ENCODE data around the gene JSRP1. TPM values are rescaled to one million over a fixed set of nuclear protein-coding genes. Genes with fewer than 3 reads are reported as not detected.

JSRP1 gene
- total RNA-seq, 1 donor from 2014 or later = 0.42 TPM

- Mint-ChIP-seq H3K9me3 (ENCODE audit: low read depth) (no peaks in the 10 kb centered on the region), H3K36me3 (ENCODE audit: low read depth) (peaks cover 3% of the 10 kb centered on the region), H3K27ac (ENCODE audit: unreplicated experiment) (no peak overlapping the region), H3K4me3 (ENCODE audit: unreplicated experiment) (no peak overlapping the region), H3K4me1 (ENCODE audit: low read depth) (peaks cover 16% of the 10 kb centered on the region), H3K27me3 (ENCODE audit: low read depth) (no peaks in the 10 kb centered on the region)
- TF ChIP-seq CTCF (IDR thresholded peaks at IDR 0.05) = no peak
- no peak for DNase-seq (ENCODE audit: low spot score)
These were observed 24.5 kb upstream of the JSRP1 start for GRCh38 chr19:2280633-2281264.

- Mint-ChIP-seq H3K27ac (ENCODE audit: unreplicated experiment) (no peak overlapping the region), H3K27me3 (ENCODE audit: low read depth) (no peaks in the 10 kb centered on the region), H3K9me3 (ENCODE audit: low read depth) (no peaks in the 10 kb centered on the region), H3K36me3 (ENCODE audit: low read depth) (peaks cover 6% of the 10 kb centered on the region), H3K4me3 (ENCODE audit: unreplicated experiment) (no peak overlapping the region), H3K4me1 (ENCODE audit: low read depth) (peaks cover 30% of the 10 kb centered on the region)
- TF ChIP-seq CTCF (IDR thresholded peaks at IDR 0.05) = no peak
- DNase-seq (ENCODE audit: low spot score) = no peak
These were observed 22.4 kb upstream of the JSRP1 start for GRCh38 chr19:2278459-2279158.

GRCh38 chr19:2277138-2277537 lies 20.9 kb upstream of the JSRP1 start:
- Mint-ChIP-seq H3K4me1 (ENCODE audit: low read depth) (peaks cover 32% of the 10 kb centered on the region), H3K27ac (ENCODE audit: unreplicated experiment) (no peak overlapping the region), H3K27me3 (ENCODE audit: low read depth) (no peaks in the 10 kb centered on the region), H3K9me3 (ENCODE audit: low read depth) (no peaks in the 10 kb centered on the region), H3K4me3 (ENCODE audit: unreplicated experiment) (no peak overlapping the region), H3K36me3 (ENCODE audit: low read depth) (peaks cover 8% of the 10 kb centered on the region)
- no peak for TF ChIP-seq CTCF (IDR thresholded peaks at IDR 0.05)
- DNase-seq (ENCODE audit: low spot score) = no peak

GRCh38 chr19:2276429-2276986 lies 20.3 kb upstream of the JSRP1 start:
- DNase-seq (ENCODE audit: low spot score) = no peak
- H3K4me1 Mint-ChIP-seq (ENCODE audit: low read depth) = peaks cover 31% of the 10 kb centered on the region
- H3K27ac Mint-ChIP-seq (ENCODE audit: unreplicated experiment) = no peak overlapping the region
- no peaks in the 10 kb centered on the region for H3K27me3 Mint-ChIP-seq (ENCODE audit: low read depth)
- TF ChIP-seq CTCF (IDR thresholded peaks at IDR 0.05) = no peak
- no peaks in the 10 kb centered on the region for H3K9me3 Mint-ChIP-seq (ENCODE audit: low read depth)
- peaks cover 12% of the 10 kb centered on the region for H3K36me3 Mint-ChIP-seq (ENCODE audit: low read depth)
- H3K4me3 Mint-ChIP-seq (ENCODE audit: unreplicated experiment) = no peak overlapping the region

- no peak for TF ChIP-seq CTCF (IDR thresholded peaks at IDR 0.05)
- Mint-ChIP-seq H3K36me3 (ENCODE audit: low read depth) (peaks cover 14% of the 10 kb centered on the region), H3K9me3 (ENCODE audit: low read depth) (no peaks in the 10 kb centered on the region), H3K4me1 (ENCODE audit: low read depth) (peaks cover 33% of the 10 kb centered on the region), H3K4me3 (ENCODE audit: unreplicated experiment) (no peak overlapping the region), H3K27ac (ENCODE audit: unreplicated experiment) (no peak overlapping the region), H3K27me3 (ENCODE audit: low read depth) (no peaks in the 10 kb centered on the region)
- DNase-seq (ENCODE audit: low spot score) = no peak
These were observed 19.6 kb upstream of the JSRP1 start for GRCh38 chr19:2275588-2276428.
